VCaP (cell line): ENCODE data around the gene UPP1.

Source experiments
- H3K27ac ChIP-seq: fragments of 450-650 bp; 2 replicates; pipeline ENCODE4 v1.5.1; 2017
- CTCF ChIP-seq: fragments of 450-650 bp; conservative IDR thresholded peaks from 2 replicates; pipeline ENCODE4 v1.5.1; 2017; ENCODE audit warnings: mild to moderate bottlenecking, moderate library complexity

The UPP1 gene

GRCh38 chr7:48089046-48090003 lies at the start of gene UPP1:
Gene UPP1, plus strand, starts transcription at chr7:48089265. Its CDS starts 5,519 bp downstream, at chr7:48094784.
- TF ChIP-seq CTCF = no peak
- peak within 1 kb of the TSS; percentile 92 for H3K27ac ChIP-seq

- TF ChIP-seq CTCF = no peak
- no peak overlapping the region for H3K27ac ChIP-seq
Observed at GRCh38 chr7:48040944-48041652, 48.0 kb upstream of the UPP1 start.

- no peak overlapping the region for H3K27ac ChIP-seq
- no peak for TF ChIP-seq CTCF
Observed at GRCh38 chr7:48041653-48041970, 47.5 kb upstream of the UPP1 start.

- H3K27ac ChIP-seq = no peak overlapping the region
- no peak for TF ChIP-seq CTCF
Observed at GRCh38 chr7:48042216-48042615, 46.8 kb upstream of the UPP1 start.

GRCh38 chr7:48042636-48043035 lies 46.4 kb upstream of the UPP1 start:
- TF ChIP-seq CTCF = no peak
- H3K27ac ChIP-seq = no peak overlapping the region

- TF ChIP-seq CTCF = no peak
- H3K27ac ChIP-seq = no peak overlapping the region
Observed at GRCh38 chr7:48045195-48045765, 43.8 kb upstream of the UPP1 start.

GRCh38 chr7:48046458-48046857 lies 42.6 kb upstream of the UPP1 start:
- no peak for TF ChIP-seq CTCF
- H3K27ac ChIP-seq = no peak overlapping the region
